Activated CD8-positive, alpha-beta memory T cell treated with anti-CD3 and anti-CD28 coated beads, Interleukin-2, amount 10 ng/mL, durations not matched to agents 7 days and 5 days (primary cell): ENCODE data around the gene UXS1. TPM values are rescaled to one million over a fixed set of nuclear protein-coding genes. Genes with fewer than 3 reads are reported as not detected.

ENCODE experiments used
- ATAC-seq: fragments of 150-1000 bp; cut with Tn5 transposase; one replicate; pipeline ENCODE4 v1.10.0; 2021; ENCODE audit warnings: moderate library complexity
- CTCF ChIA-PET: fragments of 350-600 bp; sonication (Branson Sonifier 250); formaldehyde crosslinking; loops from one replicate; lab custom pipeline; 2021; ENCODE audit warnings: antibody characterized with exemption; lab: Charles Lee
- DNase-seq: peaks from one replicate; pipeline ENCODE4 v3.0.0-alpha.2; 2020
- H3K27ac Mint-ChIP-seq: one replicate; pipeline ENCODE4 v1.8.0; 2021; ENCODE audit warnings: mild to moderate bottlenecking, mixed read lengths
- H3K27me3 Mint-ChIP-seq: one replicate; pipeline ENCODE4 v1.8.0; 2021; ENCODE audit warnings: mixed read lengths
- H3K36me3 Mint-ChIP-seq: one replicate; pipeline ENCODE4 v1.8.0; 2021; ENCODE audit warnings: mild to moderate bottlenecking, mixed read lengths
- H3K4me1 Mint-ChIP-seq: one replicate; pipeline ENCODE4 v1.8.0; 2021; ENCODE audit warnings: mixed read lengths
- H3K4me3 Mint-ChIP-seq: one replicate; pipeline ENCODE4 v1.8.0; 2021; ENCODE audit warnings: mild to moderate bottlenecking, moderate library complexity, mixed read lengths
- H3K9me3 Mint-ChIP-seq: one replicate; pipeline ENCODE4 v1.8.0; 2022; ENCODE audit warnings: low read depth, mixed read lengths
- total RNA-seq, 2 experiments: library from RNA; stranded (reverse); gene quantifications; one replicate each; pipeline ENCODE4 v1.2.3, GENCODE V29; 2021

Gene UXS1
- total RNA-seq, 2 experiments from 2014 or later = 90.0 to 115 TPM

- Mint-ChIP-seq H3K27me3 (peaks cover 27% of the 10 kb centered on the region), H3K27ac (no peak overlapping the region), H3K4me1 (peaks cover 22% of the 10 kb centered on the region), H3K36me3 (peaks cover 5% of the 10 kb centered on the region), H3K4me3 (no peak overlapping the region), H3K9me3 (peaks cover 3% of the 10 kb centered on the region)
- DNase-seq (no peak), ATAC-seq (no peak)
- CTCF ChIA-PET = interaction anchor here (0.7 to 4.4 kb wide), 2 partner anchors 16 to 31 kb away, joined by 3 to 13 read pairs; no protein-coding TSS in a partner anchor
Measured at GRCh38 chr2:106063181-106063580, 130.9 kb downstream of the UXS1 start.

GRCh38 chr2:106062627-106063026, 131.5 kb downstream of the UXS1 start:
- Mint-ChIP-seq H3K4me3 (no peak overlapping the region), H3K27ac (no peak overlapping the region), H3K36me3 (peaks cover 5% of the 10 kb centered on the region), H3K4me1 (peaks cover 27% of the 10 kb centered on the region), H3K9me3 (peaks cover 3% of the 10 kb centered on the region), H3K27me3 (peaks cover 25% of the 10 kb centered on the region)
- CTCF ChIA-PET = interaction anchor here (0.7 to 4.4 kb wide), 3 partner anchors 8 to 32 kb away, joined by 3 to 13 read pairs (median 3); no protein-coding TSS in a partner anchor
- no peak for DNase-seq
- no peak for ATAC-seq

- no peak for DNase-seq
- Mint-ChIP-seq H3K9me3 (peaks cover 3% of the 10 kb centered on the region), H3K4me3 (no peak overlapping the region), H3K36me3 (peaks cover 5% of the 10 kb centered on the region), H3K27me3 (peaks cover 25% of the 10 kb centered on the region), H3K27ac (no peak overlapping the region), H3K4me1 (peaks cover 35% of the 10 kb centered on the region)
- ATAC-seq = no peak
- CTCF ChIA-PET = interaction anchor here (1.3 to 4.4 kb wide), 2 partner anchors 9 to 33 kb away, joined by 3 to 13 read pairs; no protein-coding TSS in a partner anchor
Measured at GRCh38 chr2:106061611-106062349, 132.3 kb downstream of the UXS1 start.

GRCh38 chr2:106059416-106060065, 134.6 kb downstream of the UXS1 start:
- DNase-seq (no peak), ATAC-seq (no peak)
- peaks cover 55% of the 10 kb centered on the region for H3K4me1 Mint-ChIP-seq
- no peak overlapping the region for H3K4me3 Mint-ChIP-seq
- peak overlapping the region; percentile 92 for H3K27ac Mint-ChIP-seq
- CTCF ChIA-PET = interaction anchor here (1.2 to 2.2 kb wide), 2 partner anchors 132 to 269 kb away, joined by 4 to 8 read pairs; no protein-coding TSS in a partner anchor
- peaks cover 5% of the 10 kb centered on the region for H3K36me3 Mint-ChIP-seq
- H3K9me3 Mint-ChIP-seq = peaks cover 3% of the 10 kb centered on the region
- peaks cover 7% of the 10 kb centered on the region for H3K27me3 Mint-ChIP-seq

- Mint-ChIP-seq H3K27me3 (no peaks in the 10 kb centered on the region), H3K4me1 (peaks cover 64% of the 10 kb centered on the region), H3K4me3 (peak overlapping the region; percentile 22), H3K27ac (peak overlapping the region; percentile 92), H3K36me3 (peaks cover 5% of the 10 kb centered on the region), H3K9me3 (peaks cover 3% of the 10 kb centered on the region)
- DNase-seq (peak; percentile 79), ATAC-seq (peak; percentile 74)
- CTCF ChIA-PET = interaction anchor here (0.5 to 2.2 kb wide), 3 partner anchors 131 to 268 kb away, joined by 3 to 8 read pairs (median 4); no protein-coding TSS in a partner anchor
Measured at GRCh38 chr2:106058469-106059137, 135.5 kb downstream of the UXS1 start.

GRCh38 chr2:106057206-106057605, 136.9 kb downstream of the UXS1 start:
- no peaks in the 10 kb centered on the region for H3K27me3 Mint-ChIP-seq
- peaks cover 72% of the 10 kb centered on the region for H3K4me1 Mint-ChIP-seq
- peaks cover 6% of the 10 kb centered on the region for H3K36me3 Mint-ChIP-seq
- peaks cover 3% of the 10 kb centered on the region for H3K9me3 Mint-ChIP-seq
- DNase-seq = peak; percentile 86
- H3K27ac Mint-ChIP-seq = peak overlapping the region; percentile 92
- peak overlapping the region; percentile 29 for H3K4me3 Mint-ChIP-seq
- CTCF ChIA-PET = interaction anchor here (0.8 to 2.2 kb wide), 3 partner anchors 36 to 267 kb away, joined by 3 to 8 read pairs (median 3); no protein-coding TSS in a partner anchor
- ATAC-seq = peak; percentile 85

- ATAC-seq (peak; percentile 37), DNase-seq (peak; percentile 71)
- peaks cover 73% of the 10 kb centered on the region for H3K4me1 Mint-ChIP-seq
- H3K36me3 Mint-ChIP-seq = peaks cover 7% of the 10 kb centered on the region
- no peaks in the 10 kb centered on the region for H3K27me3 Mint-ChIP-seq
- H3K9me3 Mint-ChIP-seq = no peaks in the 10 kb centered on the region
- CTCF ChIA-PET = interaction anchor here (0.9 kb wide), 1 partner anchor 30 kb away, joined by 3 read pairs; no protein-coding TSS in a partner anchor
- peak overlapping the region; percentile 68 for H3K27ac Mint-ChIP-seq
- H3K4me3 Mint-ChIP-seq = no peak overlapping the region
Measured at GRCh38 chr2:106054880-106055655, 139.0 kb downstream of the UXS1 start.

- CTCF ChIA-PET = no interaction called here
- Mint-ChIP-seq H3K27ac (no peak overlapping the region), H3K9me3 (no peaks in the 10 kb centered on the region), H3K27me3 (no peaks in the 10 kb centered on the region), H3K36me3 (peaks cover 5% of the 10 kb centered on the region), H3K4me3 (no peak overlapping the region), H3K4me1 (peaks cover 66% of the 10 kb centered on the region)
- DNase-seq = no peak
- no peak for ATAC-seq
Measured at GRCh38 chr2:106054321-106054720, 139.8 kb downstream of the UXS1 start.

GRCh38 chr2:106053581-106053980, 140.5 kb downstream of the UXS1 start:
- no peak overlapping the region for H3K27ac Mint-ChIP-seq
- no peak overlapping the region for H3K4me3 Mint-ChIP-seq
- H3K27me3 Mint-ChIP-seq = no peaks in the 10 kb centered on the region
- ATAC-seq (no peak), DNase-seq (no peak)
- CTCF ChIA-PET = no interaction called here
- peaks cover 59% of the 10 kb centered on the region for H3K4me1 Mint-ChIP-seq
- no peaks in the 10 kb centered on the region for H3K9me3 Mint-ChIP-seq
- peaks cover 3% of the 10 kb centered on the region for H3K36me3 Mint-ChIP-seq

GRCh38 chr2:106053116-106053515, 141.0 kb downstream of the UXS1 start:
- no peak overlapping the region for H3K4me3 Mint-ChIP-seq

GRCh38 chr2:106044859-106045258, 149.2 kb downstream of the UXS1 start:
- no peaks in the 10 kb centered on the region for H3K36me3 Mint-ChIP-seq

More at GRCh38 chr2:106053116-106053515, 141.0 kb downstream of the UXS1 start:
- Mint-ChIP-seq H3K4me1 (peaks cover 54% of the 10 kb centered on the region), H3K9me3 (no peaks in the 10 kb centered on the region), H3K27me3 (no peaks in the 10 kb centered on the region), H3K36me3 (peaks cover 3% of the 10 kb centered on the region), H3K27ac (no peak overlapping the region)
- CTCF ChIA-PET = interaction anchor here (1.1 to 1.4 kb wide), 2 partner anchors 21 to 31 kb away, joined by 3 read pairs; no protein-coding TSS in a partner anchor
- no peak for DNase-seq
- ATAC-seq = no peak

GRCh38 chr2:106044021-106044420, 150.1 kb downstream of the UXS1 start:
- Mint-ChIP-seq H3K27ac (no peak overlapping the region), H3K27me3 (no peaks in the 10 kb centered on the region)
- no peak for ATAC-seq

More at GRCh38 chr2:106044859-106045258, 149.2 kb downstream of the UXS1 start:
- H3K27me3 Mint-ChIP-seq = no peaks in the 10 kb centered on the region
- CTCF ChIA-PET = no interaction called here
- DNase-seq (no peak), ATAC-seq (no peak)
- H3K27ac Mint-ChIP-seq = no peak overlapping the region
- no peaks in the 10 kb centered on the region for H3K9me3 Mint-ChIP-seq
- no peak overlapping the region for H3K4me3 Mint-ChIP-seq
- H3K4me1 Mint-ChIP-seq = no peaks in the 10 kb centered on the region

More at GRCh38 chr2:106044021-106044420, 150.1 kb downstream of the UXS1 start:
- Mint-ChIP-seq H3K36me3 (no peaks in the 10 kb centered on the region), H3K9me3 (no peaks in the 10 kb centered on the region), H3K4me1 (no peaks in the 10 kb centered on the region), H3K4me3 (no peak overlapping the region)
- CTCF ChIA-PET = no interaction called here
- DNase-seq = no peak
